Spleen (tissue), 7 donors: Measurements from ENCODE around the gene SLC30A3.

ENCODE experiments used
- POLR2A ChIP-seq, 3 donors: fragments of 450-650 bp; IDR thresholded peaks; one replicate each; pipeline ENCODE4 v1.5.1; 2017; ENCODE audit warnings: antibody characterized with exemption in 3 of 3, mild to moderate bottlenecking in 1 of 3
- POLR2AphosphoS5 ChIP-seq, 3 donors: sonication (generic); formaldehyde crosslinking; IDR thresholded peaks; one replicate each; pipeline ENCODE4 v1.5.1; 2017; ENCODE audit warnings: antibody characterized with exemption in 3 of 3
- TF ChIP-seq, protein P1 (sequence below), 11 experiments: fragments of 200-600 bp in 7 of 11; fragments of 450-650 bp in 4 of 11; sonication (generic) in 4 of 11; IDR thresholded peaks in 8 of 11; conservative IDR thresholded peaks in 3 of 11; 1 replicate in 7 of 11; 2 replicates in 4 of 11; pipeline versions ENCODE4 v1.4.0 to v1.8.0; 2016 to 2021; ENCODE audit warnings: antibody characterized with exemption in 11 of 11, inconsistent platforms in 4 of 11, mild to moderate bottlenecking in 1 of 11
- donor health status: DM: no; HTN: no; CAD: no; lungs with moderate emphysema.
- donor health status: DM: no; HTN: no; CAD: no.
- donor health status: DM: no; HTN: no; CAD: no.

DNA sequence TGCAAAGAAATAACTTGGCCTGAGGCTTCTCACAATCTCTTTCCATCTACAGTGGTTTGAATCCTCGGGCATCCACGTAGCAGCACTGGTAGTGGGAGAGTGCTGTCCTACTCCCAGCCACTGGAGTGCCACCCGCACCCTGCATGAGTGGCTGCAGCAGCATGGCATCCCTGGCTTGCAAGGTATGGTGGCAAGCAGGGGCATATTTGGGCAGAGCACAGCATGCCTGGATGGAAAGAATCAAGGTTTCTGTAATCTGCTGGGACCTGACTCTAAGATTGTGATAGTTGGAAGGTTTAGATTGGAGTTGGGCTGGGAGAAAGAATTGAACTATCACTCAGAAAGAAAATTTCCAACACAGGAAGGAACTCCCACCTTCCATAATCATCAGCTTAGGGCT lies 41.7 kb downstream of the SLC30A3 start:
- TF ChIP-seq, protein P1, sequence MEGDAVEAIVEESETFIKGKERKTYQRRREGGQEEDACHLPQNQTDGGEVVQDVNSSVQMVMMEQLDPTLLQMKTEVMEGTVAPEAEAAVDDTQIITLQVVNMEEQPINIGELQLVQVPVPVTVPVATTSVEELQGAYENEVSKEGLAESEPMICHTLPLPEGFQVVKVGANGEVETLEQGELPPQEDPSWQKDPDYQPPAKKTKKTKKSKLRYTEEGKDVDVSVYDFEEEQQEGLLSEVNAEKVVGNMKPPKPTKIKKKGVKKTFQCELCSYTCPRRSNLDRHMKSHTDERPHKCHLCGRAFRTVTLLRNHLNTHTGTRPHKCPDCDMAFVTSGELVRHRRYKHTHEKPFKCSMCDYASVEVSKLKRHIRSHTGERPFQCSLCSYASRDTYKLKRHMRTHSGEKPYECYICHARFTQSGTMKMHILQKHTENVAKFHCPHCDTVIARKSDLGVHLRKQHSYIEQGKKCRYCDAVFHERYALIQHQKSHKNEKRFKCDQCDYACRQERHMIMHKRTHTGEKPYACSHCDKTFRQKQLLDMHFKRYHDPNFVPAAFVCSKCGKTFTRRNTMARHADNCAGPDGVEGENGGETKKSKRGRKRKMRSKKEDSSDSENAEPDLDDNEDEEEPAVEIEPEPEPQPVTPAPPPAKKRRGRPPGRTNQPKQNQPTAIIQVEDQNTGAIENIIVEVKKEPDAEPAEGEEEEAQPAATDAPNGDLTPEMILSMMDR (IDR thresholded peaks at IDR 0.05 in 8 of 11, conservative IDR thresholded peaks at IDR 0.05 in 3 of 11), result no peak
- TF ChIP-seq POLR2AphosphoS5 (IDR thresholded peaks at IDR 0.05) (no peak), POLR2A (IDR thresholded peaks at IDR 0.05) (no peak)
